Peyer's patch (tissue), 4 donors: ENCODE results near the gene PANX2.
A peak's percentile ranks its signal among the peaks of the same experiment; 100 is the strongest.

Source experiments
- POLR2A ChIP-seq, 2 donors: fragments of 450-650 bp; IDR thresholded peaks; one replicate each; pipeline ENCODE4 v1.5.1; 2017; ENCODE audit warnings: antibody characterized with exemption in 2 of 2, mild to moderate bottlenecking in 2 of 2, moderate library complexity in 2 of 2
- TF ChIP-seq, protein P1 (sequence below), 6 experiments: fragments of 450-650 bp in 4 of 6; fragments of 200-600 bp in 2 of 6; sonication (generic) in 1 of 6; IDR thresholded peaks; one replicate each; pipeline ENCODE4 v1.5.1; 2017 to 2019; ENCODE audit warnings: antibody characterized with exemption in 6 of 6, mild to moderate bottlenecking in 3 of 6, moderate library complexity in 1 of 6

DNA sequence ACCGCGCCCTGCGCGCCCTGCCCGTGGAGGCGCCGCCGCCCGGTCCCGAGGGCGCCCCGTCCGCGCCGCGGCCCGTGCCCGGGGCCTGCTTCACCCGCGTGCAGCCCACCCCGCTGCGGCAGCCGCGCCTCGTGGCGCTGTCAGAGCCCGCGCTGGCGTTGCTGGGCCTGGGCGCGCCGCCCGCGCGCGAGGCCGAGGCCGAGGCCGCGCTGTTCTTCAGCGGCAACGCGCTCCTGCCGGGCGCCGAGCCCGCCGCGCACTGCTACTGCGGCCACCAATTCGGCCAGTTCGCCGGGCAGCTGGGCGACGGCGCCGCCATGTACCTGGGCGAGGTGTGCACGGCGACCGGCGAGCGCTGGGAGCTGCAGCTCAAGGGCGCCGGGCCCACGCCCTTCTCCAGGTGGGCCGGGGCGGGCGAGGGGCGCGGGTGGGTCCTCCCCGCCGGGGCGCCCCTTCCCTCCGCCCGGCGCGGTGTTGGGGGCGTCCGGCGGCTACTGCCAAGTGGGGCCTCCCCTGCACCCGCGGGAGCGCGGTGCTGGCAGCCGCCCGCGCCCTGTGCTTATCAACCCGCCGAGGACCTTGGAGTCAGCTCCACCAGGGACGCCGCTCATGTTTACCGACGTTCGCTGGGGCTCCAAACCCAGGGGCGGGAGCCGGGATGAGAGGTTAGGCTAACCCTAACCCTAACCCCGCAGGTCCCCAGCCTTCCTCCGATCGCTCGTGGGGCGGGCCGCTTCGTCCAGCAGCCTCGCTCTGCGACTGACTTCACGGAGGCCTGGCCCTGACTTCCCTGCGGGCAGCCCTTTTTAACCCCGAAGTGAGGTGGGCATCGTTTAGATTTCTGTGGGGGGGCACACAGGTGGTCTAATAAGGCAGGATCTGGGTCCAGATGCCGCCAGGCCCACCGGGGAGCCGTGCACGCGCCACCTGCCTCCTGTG lies 30.9 kb downstream of the PANX2 start:
- TF ChIP-seq, protein P1, sequence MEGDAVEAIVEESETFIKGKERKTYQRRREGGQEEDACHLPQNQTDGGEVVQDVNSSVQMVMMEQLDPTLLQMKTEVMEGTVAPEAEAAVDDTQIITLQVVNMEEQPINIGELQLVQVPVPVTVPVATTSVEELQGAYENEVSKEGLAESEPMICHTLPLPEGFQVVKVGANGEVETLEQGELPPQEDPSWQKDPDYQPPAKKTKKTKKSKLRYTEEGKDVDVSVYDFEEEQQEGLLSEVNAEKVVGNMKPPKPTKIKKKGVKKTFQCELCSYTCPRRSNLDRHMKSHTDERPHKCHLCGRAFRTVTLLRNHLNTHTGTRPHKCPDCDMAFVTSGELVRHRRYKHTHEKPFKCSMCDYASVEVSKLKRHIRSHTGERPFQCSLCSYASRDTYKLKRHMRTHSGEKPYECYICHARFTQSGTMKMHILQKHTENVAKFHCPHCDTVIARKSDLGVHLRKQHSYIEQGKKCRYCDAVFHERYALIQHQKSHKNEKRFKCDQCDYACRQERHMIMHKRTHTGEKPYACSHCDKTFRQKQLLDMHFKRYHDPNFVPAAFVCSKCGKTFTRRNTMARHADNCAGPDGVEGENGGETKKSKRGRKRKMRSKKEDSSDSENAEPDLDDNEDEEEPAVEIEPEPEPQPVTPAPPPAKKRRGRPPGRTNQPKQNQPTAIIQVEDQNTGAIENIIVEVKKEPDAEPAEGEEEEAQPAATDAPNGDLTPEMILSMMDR (IDR thresholded peaks at IDR 0.05) = no peak
- TF ChIP-seq POLR2A (IDR thresholded peaks at IDR 0.05) = peak in 1 of 2 donors; percentile 18
